ENCODE measurements around the gene SLC22A13. TPM values are rescaled to one million over a fixed set of nuclear protein-coding genes. Genes with fewer than 3 reads are reported as not detected.

The SLC22A13 gene
- total and polyA plus RNA-seq, 2 experiments from 2014 or later = 0.13 to 0.66 TPM

DNA sequence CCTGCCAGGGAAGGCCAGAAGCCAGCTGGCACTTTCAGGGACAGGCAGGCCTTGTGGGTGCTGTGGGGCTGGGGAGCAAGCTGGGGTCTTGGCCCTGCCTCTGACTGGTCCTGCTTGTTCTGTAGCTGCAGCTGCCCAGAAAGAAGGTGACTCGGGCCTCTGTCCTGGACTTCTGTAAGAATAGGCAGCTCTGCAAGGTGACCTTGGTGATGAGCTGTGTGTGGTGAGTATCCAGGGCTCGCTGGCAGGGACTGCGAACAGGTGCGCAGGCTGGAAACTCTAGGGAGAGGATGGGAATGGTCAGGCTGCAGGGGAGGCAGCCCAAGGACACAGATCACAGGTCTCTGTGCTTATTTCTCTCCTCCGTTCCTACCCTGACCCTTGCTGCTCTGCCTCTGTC lies 47.7 kb downstream of the SLC22A13 start:
- DNase-seq (ENCODE audit: low spot score) = no peak
- Histone ChIP-seq H3K79me2 (replicated peaks; ENCODE audit: insufficient read depth) (no peaks in the 10 kb centered on the region), H3K4me3 (no peak overlapping the region), H3K4me1 (ENCODE audit: insufficient read depth) (no peaks in the 10 kb centered on the region), H3K27me3 (ENCODE audit: insufficient read depth) (no peaks in the 10 kb centered on the region), H3K27ac (ENCODE audit: low read depth) (no peak overlapping the region), H4K20me1 (replicated peaks; ENCODE audit: insufficient read depth) (no peaks in the 10 kb centered on the region; the same call in 1 of the 2 replicates), H3K4me2 (no peak overlapping the region), H2AFZ (no peak overlapping the region), H3F3A (replicated peaks; ENCODE audit: low read depth) (no peaks in the 10 kb centered on the region), H3K36me3 (ENCODE audit: insufficient read depth) (no peaks in the 10 kb centered on the region), H3K9me2 (ENCODE audit: insufficient read depth) (0 out of 2 replicates have a peak, but pooled peaks cover 3% of the 10 kb centered on the region)
- no peak overlapping the region for H3K4me3 Mint-ChIP-seq
- no peak for ATAC-seq
- H3K27me3 Mint-ChIP-seq (ENCODE audit: insufficient read depth, low read depth, poor library complexity) = peaks cover 10% of the 10 kb centered on the region
- H3K27ac Mint-ChIP-seq = no peak overlapping the region
- no peaks in the 10 kb centered on the region; the same call in 2 of the 3 replicates for H3K9me3 Mint-ChIP-seq
- H3K4me1 Mint-ChIP-seq = peaks cover 9% of the 10 kb centered on the region; the same call in 2 of the 3 replicates
- H3K36me3 Mint-ChIP-seq (ENCODE audit: low read depth) = no peaks in the 10 kb centered on the region; the same call in 2 of the 3 replicates
- TF ChIP-seq JUNB (IDR thresholded peaks at IDR 0.05; ENCODE audit: unreplicated experiment) (no peak), CREB1 (CRISPR knock-in tag; IDR thresholded peaks at IDR 0.05; ENCODE audit: low read depth) (no peak), EZH2phosphoT487 (IDR thresholded peaks at IDR 0.05; ENCODE audit: unreplicated experiment) (no peak), EZH2 (IDR thresholded peaks at IDR 0.05; ENCODE audit: low read depth, unreplicated experiment) (no peak), ZNF114 (CRISPR knock-in tag; IDR thresholded peaks at IDR 0.05) (no peak)

DNA sequence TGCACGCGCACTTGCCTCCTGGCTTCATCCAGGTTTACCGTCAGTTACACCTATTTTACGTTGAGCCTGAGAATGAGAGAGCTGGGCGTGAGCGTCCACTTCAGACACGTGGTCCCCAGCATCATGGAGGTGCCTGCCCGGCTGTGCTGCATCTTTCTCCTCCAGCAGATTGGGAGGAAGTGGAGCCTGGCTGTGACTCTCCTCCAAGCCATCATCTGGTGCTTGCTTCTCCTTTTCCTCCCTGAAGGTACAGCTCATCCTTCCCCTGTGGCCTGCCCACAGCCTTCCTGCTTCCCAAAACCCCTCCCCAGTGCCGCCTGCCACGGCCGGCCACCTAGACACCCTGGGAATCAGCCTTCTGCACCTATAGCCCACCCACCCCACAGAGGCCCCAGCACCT lies 48.1 kb downstream of the SLC22A13 start:
- ATAC-seq = no peak
- H3K27me3 ChIP-seq (ENCODE audit: insufficient read depth) = no peaks in the 10 kb centered on the region
- Mint-ChIP-seq H3K36me3 (ENCODE audit: low read depth) (no peaks in the 10 kb centered on the region; the same call in 2 of the 3 replicates), H3K4me3 (no peak overlapping the region), H3K9me3 (no peaks in the 10 kb centered on the region; the same call in 2 of the 3 replicates), H3K27me3 (ENCODE audit: insufficient read depth, low read depth, poor library complexity) (peaks cover 10% of the 10 kb centered on the region), H3K4me1 (peaks cover 9% of the 10 kb centered on the region; the same call in 2 of the 3 replicates), H3K27ac (no peak overlapping the region)
- no peaks in the 10 kb centered on the region for H3K36me3 ChIP-seq (ENCODE audit: insufficient read depth)
- no peaks in the 10 kb centered on the region for H3K4me1 ChIP-seq (ENCODE audit: insufficient read depth)
- no peak overlapping the region for H3K27ac ChIP-seq (ENCODE audit: low read depth)
- no peak overlapping the region for H3K4me2 ChIP-seq
- H3K4me3 ChIP-seq = no peak overlapping the region
- H3K9me2 ChIP-seq (ENCODE audit: insufficient read depth) = 0 out of 2 replicates have a peak, but pooled peaks cover 3% of the 10 kb centered on the region
- H3K79me2 ChIP-seq (replicated peaks; ENCODE audit: insufficient read depth) = no peaks in the 10 kb centered on the region
- H4K20me1 ChIP-seq (replicated peaks; ENCODE audit: insufficient read depth) = no peaks in the 10 kb centered on the region
- no peak overlapping the region for H2AFZ ChIP-seq
- DNase-seq (ENCODE audit: low spot score) = no peak
- no peaks in the 10 kb centered on the region for H3F3A ChIP-seq (replicated peaks; ENCODE audit: low read depth)
- TF ChIP-seq STAT1 (IDR thresholded peaks at IDR 0.05; ENCODE audit: unreplicated experiment) (no peak), NANOG (IDR thresholded peaks at IDR 0.05; ENCODE audit: borderline replicate concordance) (no peak), EZH2phosphoT487 (IDR thresholded peaks at IDR 0.05; ENCODE audit: unreplicated experiment) (no peak), ZNF331 (CRISPR knock-in tag; IDR thresholded peaks at IDR 0.05; ENCODE audit: low read depth) (no peak), ZNF114 (CRISPR knock-in tag; IDR thresholded peaks at IDR 0.05) (no peak), CREB1 (CRISPR knock-in tag; IDR thresholded peaks at IDR 0.05; ENCODE audit: low read depth) (no peak)
- TF ChIP-seq, protein P1, sequence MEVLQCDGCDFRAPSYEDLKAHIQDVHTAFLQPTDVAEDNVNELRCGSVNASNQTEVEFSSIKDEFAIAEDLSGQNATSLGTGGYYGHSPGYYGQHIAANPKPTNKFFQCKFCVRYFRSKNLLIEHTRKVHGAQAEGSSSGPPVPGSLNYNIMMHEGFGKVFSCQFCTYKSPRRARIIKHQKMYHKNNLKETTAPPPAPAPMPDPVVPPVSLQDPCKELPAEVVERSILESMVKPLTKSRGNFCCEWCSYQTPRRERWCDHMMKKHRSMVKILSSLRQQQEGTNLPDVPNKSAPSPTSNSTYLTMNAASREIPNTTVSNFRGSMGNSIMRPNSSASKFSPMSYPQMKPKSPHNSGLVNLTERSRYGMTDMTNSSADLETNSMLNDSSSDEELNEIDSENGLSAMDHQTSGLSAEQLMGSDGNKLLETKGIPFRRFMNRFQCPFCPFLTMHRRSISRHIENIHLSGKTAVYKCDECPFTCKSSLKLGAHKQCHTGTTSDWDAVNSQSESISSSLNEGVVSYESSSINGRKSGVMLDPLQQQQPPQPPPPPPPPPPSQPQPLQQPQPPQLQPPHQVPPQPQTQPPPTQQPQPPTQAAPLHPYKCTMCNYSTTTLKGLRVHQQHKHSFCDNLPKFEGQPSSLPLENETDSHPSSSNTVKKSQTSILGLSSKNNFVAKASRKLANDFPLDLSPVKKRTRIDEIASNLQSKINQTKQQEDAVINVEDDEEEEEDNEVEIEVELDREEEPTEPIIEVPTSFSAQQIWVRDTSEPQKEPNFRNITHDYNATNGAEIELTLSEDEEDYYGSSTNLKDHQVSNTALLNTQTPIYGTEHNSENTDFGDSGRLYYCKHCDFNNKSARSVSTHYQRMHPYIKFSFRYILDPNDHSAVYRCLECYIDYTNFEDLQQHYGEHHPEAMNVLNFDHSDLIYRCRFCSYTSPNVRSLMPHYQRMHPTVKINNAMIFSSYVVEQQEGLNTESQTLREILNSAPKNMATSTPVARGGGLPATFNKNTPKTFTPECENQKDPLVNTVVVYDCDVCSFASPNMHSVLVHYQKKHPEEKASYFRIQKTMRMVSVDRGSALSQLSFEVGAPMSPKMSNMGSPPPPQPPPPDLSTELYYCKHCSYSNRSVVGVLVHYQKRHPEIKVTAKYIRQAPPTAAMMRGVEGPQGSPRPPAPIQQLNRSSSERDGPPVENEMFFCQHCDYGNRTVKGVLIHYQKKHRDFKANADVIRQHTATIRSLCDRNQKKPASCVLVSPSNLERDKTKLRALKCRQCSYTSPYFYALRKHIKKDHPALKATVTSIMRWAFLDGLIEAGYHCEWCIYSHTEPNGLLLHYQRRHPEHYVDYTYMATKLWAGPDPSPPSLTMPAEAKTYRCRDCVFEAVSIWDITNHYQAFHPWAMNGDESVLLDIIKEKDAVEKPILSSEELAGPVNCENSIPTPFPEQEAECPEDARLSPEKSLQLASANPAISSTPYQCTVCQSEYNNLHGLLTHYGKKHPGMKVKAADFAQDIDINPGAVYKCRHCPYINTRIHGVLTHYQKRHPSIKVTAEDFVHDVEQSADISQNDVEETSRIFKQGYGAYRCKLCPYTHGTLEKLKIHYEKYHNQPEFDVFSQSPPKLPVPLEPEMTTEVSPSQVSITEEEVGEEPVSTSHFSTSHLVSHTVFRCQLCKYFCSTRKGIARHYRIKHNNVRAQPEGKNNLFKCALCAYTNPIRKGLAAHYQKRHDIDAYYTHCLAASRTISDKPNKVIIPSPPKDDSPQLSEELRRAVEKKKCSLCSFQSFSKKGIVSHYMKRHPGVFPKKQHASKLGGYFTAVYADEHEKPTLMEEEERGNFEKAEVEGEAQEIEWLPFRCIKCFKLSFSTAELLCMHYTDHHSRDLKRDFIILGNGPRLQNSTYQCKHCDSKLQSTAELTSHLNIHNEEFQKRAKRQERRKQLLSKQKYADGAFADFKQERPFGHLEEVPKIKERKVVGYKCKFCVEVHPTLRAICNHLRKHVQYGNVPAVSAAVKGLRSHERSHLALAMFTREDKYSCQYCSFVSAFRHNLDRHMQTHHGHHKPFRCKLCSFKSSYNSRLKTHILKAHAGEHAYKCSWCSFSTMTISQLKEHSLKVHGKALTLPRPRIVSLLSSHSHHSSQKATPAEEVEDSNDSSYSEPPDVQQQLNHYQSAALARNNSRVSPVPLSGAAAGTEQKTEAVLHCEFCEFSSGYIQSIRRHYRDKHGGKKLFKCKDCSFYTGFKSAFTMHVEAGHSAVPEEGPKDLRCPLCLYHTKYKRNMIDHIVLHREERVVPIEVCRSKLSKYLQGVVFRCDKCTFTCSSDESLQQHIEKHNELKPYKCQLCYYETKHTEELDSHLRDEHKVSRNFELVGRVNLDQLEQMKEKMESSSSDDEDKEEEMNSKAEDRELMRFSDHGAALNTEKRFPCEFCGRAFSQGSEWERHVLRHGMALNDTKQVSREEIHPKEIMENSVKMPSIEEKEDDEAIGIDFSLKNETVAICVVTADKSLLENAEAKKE (CRISPR knock-in tag; IDR thresholded peaks at IDR 0.05) = no peak
- TF ChIP-seq, protein P2, sequence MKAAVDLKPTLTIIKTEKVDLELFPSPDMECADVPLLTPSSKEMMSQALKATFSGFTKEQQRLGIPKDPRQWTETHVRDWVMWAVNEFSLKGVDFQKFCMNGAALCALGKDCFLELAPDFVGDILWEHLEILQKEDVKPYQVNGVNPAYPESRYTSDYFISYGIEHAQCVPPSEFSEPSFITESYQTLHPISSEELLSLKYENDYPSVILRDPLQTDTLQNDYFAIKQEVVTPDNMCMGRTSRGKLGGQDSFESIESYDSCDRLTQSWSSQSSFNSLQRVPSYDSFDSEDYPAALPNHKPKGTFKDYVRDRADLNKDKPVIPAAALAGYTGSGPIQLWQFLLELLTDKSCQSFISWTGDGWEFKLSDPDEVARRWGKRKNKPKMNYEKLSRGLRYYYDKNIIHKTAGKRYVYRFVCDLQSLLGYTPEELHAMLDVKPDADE (IDR thresholded peaks at IDR 0.05) = no peak
- TF ChIP-seq, protein P3, sequence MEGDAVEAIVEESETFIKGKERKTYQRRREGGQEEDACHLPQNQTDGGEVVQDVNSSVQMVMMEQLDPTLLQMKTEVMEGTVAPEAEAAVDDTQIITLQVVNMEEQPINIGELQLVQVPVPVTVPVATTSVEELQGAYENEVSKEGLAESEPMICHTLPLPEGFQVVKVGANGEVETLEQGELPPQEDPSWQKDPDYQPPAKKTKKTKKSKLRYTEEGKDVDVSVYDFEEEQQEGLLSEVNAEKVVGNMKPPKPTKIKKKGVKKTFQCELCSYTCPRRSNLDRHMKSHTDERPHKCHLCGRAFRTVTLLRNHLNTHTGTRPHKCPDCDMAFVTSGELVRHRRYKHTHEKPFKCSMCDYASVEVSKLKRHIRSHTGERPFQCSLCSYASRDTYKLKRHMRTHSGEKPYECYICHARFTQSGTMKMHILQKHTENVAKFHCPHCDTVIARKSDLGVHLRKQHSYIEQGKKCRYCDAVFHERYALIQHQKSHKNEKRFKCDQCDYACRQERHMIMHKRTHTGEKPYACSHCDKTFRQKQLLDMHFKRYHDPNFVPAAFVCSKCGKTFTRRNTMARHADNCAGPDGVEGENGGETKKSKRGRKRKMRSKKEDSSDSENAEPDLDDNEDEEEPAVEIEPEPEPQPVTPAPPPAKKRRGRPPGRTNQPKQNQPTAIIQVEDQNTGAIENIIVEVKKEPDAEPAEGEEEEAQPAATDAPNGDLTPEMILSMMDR (conservative IDR thresholded peaks at IDR 0.05; ENCODE audit: low read depth in 2 of 2) = no peak
